T-helper 1 cell treated with Interleukin-12 subunit alpha and Interleukin-12 subunit beta and Interleukin-4 antibody, amounts not matched to agents 30 ng/mL and 1 ng/mL, for 36 hours (primary cell): ENCODE measurements around the gene FAM162A. TPM values are rescaled to one million over a fixed set of nuclear protein-coding genes. Genes with fewer than 3 reads are reported as not detected.

Experiments
- intact Hi-C: fragments of 100-400 bp; cut with micrococcal nuclease; formaldehyde crosslinking; loops from one replicate; pipeline ENCODE4 v1.15.1; 2024
- total RNA-seq: library from RNA; stranded (reverse); gene quantifications from 2 replicates; pipeline ENCODE4 v1.2.3, GENCODE V29; 2022

Gene FAM162A
- total RNA-seq, 1 donor from 2014 or later = 38.4 TPM

DNA sequence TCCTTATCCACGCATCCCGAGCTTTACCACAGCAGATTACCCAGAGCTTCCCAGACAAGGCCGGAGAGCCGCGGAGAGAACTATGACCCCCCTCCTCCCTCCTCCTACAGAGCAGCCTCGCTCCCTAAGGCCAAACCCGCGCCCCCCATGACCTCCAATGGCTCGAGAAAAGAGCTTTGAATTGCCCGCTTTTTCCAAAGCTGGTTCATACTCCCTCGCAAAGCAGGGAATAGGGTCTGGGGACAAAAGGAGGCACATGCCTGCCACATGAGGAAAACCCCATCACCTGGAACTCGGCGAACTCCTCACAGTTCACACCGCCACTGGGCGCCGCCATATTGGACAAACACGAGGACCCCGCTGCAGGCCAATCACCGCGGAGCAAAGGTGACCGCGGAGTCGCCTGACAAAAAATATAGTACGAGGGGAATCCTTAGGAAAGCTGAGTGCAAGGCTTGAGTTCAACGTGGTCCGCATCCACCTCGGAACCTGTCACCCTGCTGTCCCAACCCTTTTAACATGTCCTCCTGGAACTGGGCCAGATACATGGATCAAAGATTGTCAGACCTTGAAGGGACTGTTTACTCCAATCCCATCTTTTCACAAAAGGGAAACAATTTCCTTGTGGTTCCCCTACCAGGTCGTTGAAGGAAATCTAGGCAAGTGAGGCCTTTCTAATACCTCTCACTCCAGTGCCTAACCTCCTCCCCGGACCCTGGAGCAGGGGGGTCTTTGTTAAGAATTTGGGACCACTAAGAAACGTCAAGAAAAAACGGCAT is 905 bp upstream of the FAM162A start, which contains the start of gene MIX23:
Gene MIX23, minus strand, starts transcription at position 344 of the 779 bp plus-strand sequence. Its CDS starts 7 bp downstream, at position 337.
- intact Hi-C loops = loop anchor here (1.0 to 5.0 kb wide), 4 partner anchors 18 to 1202 kb away; partner anchors contain the start of gene HACD2

DNA sequence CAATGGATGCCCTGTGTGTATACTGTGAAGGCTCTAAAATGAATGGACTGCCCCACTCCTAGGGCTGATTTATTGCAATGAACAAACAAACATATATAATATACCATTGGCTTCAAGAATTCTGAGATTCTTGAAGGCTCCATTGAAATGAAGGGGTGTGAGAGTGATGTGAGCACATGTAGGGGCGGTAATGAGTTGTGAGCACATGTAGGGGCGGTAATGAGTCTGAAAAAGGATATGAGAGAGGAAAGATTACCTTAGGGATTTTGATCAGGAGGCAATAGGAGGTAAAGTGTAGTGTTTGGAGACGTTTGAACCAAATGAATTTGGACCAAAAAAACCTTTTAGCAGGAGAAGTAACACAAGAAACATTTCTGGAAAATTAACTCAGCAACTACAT is 3.7 kb downstream of the FAM162A start:
- intact Hi-C loops = no loop called here

DNA sequence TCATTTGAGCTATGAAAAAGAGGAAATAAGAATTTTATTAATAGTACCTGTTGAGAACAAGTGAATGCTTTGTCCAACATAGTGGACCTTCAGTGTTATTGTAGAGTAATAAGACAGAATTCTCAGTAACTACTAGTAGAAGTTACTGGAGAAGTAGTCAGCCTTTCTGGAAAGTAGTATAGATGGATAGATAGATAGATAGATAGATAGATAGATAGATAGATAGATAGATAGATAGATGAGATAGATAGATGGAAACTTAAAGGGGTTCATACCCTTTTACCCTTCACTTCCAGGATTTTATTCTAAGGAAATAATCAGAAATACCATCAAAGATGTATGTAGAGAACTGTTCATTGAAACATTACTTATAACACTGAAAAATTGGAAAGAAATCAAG is 5.2 kb downstream of the FAM162A start:
- intact Hi-C loops = no loop called here

DNA sequence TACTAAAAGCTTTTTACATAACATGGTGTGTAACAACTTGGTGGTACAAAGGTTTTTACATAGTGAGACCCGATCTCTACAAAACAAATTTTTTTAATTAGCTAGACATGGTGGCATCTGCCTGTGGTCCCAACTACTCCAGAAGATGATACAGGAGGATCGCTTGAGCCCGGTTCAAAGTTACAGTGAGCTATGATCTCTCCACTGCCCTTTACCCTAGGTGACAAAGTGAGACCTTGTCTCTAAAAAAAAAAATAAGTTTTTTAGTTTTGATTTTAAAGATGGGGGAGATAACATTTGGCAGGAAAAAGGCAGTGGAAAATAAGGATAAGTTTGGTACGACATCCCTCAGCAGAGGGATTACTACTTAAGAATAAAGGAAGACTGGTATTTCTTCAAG is 5.9 kb downstream of the FAM162A start:
- intact Hi-C loops = no loop called here

DNA sequence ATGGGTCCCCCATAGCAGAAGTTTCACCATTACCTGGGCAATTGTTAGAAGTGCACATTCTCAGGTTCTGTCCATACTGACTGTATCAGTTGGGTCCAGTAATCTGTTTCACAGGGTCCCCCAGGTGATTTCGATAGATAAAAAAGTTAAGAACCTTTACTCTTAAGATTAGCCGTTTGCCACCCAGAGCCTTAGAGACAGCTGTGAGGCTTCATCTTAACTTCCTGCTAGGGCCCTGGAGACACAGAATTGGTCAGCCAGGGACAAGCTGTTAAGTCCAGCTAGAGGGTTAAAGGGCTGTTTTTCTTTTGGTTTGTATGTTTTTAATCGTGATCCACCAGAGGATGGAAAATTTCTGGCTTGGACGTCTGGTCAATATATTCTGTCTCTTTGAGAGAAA is 6.7 kb downstream of the FAM162A start:
- intact Hi-C loops = no loop called here

DNA sequence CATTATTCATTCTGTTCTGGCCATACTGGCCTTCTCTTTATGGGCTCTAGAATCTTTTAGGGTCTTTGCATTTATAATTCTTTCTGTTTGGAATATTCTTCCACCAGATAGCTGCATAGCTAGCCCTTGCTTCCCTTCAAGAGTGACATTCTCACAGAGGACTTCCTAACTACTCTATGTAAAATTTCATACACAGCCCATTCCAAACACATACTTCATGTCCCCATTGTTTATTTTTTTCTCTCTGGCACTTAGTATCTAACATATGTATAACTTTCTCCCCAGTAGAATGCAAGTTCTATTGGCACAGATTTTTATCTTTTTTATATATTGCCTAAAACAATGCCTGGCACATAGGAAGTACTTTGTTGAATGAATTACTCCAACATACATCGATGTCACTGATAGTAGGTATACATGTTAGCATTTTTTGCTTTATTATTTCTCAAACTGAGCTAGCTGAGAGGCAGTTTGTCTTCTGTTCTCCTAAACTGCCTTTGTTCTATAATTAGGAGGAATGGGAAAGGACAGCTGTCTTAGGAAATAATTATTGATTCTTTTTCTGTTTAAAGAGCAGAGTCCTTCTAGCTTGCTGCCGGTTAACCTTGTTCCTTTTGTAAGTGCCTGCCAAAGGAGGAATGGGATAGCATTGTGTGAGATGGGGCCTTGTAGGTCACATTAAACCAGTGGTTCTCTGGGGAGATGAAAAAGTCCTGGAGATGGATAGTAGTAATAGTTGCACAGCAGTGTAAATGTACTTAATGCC is 7.9 kb downstream of the FAM162A start:
- intact Hi-C loops = loop anchor here (2.0 kb wide), 2 partner anchors 143 to 549 kb away; no protein-coding TSS in a partner anchor

DNA sequence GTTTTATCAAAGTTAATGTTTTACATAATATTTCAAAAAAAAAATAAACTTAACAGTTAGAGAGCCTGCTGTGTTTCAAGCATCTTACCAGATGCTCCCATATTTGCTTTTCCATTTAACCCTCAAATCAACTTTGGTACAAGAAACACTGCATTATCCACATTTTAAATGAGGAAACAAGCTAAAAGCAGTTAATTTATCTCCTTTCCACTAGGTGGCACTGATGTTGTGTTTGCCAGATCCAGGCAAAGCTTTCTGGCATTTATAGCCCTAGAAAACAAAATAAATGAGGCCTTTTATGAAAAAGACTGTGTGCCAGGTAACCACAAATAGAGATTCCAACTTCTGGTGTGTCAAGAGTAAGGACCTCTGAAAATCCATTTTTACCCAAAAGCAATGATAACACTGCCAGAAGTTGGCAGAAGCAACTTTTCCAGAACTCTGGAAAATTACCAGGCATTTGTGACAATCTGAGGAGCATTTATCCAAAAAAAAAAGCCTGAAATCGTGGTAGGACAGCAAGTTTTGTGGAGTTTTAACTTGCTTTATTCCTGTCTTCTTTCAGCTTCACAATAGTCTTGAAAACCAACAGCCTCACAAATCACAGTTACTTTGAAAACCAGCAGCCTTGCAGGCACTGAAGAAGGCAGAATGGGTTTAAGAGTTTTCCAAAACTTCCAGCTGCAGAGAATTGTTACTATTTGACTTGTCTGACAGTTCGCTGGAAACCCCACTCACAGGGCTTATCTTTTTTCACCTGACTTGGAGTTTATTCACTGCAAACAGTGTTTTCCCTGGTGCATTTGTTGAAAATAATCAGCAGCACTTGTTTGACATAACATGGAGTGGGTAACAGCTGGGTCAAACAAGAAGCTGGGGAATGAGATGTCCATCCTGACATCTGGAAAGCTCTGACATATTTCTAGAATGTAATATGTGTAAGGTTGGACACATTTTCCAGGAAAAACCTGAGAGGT is 9.2 kb downstream of the FAM162A start:
- intact Hi-C loops = loop anchor here (1.0 to 2.0 kb wide), 6 partner anchors 9 to 635 kb away; partner anchors contain the start of genes FAM162A and WDR5B

DNA sequence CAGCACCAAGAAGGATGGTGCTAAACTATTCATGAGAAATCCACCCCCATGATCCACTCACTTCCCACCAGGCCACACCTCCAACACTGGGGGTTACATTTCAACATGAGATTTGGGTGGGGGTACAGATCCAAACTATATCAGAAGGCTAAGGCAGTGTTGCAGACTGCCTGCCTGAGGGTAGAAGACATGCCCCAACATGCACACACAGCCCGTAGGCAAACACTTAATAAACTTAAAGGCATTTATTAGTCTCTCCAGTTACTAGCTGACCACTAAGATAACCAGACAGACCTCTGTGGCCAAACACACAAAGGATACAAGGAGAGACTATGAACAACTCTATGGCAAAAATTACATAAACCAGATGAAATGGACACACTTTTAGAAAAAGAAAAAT is 10.2 kb downstream of the FAM162A start:
- intact Hi-C loops = no loop called here

DNA sequence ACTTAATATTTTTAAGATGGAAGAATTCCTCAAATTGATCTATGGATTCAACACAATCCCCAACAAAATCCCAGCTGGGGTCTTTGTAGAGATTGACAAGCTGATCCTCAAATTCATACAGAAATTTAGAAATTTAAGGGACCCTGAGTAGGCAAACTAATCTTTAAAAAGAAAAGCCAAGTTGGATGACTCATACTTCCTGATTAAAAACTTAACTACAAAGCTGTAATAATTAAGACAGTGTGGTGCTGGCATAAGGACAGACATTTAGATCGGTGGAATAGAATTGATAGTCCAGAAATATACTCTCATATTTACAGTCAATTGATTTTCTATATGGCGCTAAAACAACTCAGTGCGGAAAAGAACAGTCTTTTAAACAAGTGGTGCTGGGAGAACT is 11.6 kb downstream of the FAM162A start:
- intact Hi-C loops = no loop called here

DNA sequence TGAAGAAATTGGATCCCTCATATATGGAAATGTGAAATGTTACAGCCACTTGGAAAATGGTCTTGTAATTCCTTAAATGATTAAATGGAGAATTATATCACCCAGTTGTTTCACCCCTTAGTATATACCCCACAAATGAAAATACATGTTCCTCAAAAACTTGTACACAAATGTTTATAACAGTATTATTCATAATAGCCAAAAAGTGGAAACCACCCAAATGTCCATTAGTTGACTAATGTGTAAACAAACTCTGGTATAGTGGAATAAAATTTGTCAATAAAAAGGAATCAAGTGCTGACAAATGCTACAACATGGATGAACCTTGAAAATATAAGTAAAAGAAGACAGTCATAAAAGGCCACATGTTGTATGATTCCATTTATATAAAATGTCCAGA is 12.5 kb downstream of the FAM162A start:
- intact Hi-C loops = no loop called here

DNA sequence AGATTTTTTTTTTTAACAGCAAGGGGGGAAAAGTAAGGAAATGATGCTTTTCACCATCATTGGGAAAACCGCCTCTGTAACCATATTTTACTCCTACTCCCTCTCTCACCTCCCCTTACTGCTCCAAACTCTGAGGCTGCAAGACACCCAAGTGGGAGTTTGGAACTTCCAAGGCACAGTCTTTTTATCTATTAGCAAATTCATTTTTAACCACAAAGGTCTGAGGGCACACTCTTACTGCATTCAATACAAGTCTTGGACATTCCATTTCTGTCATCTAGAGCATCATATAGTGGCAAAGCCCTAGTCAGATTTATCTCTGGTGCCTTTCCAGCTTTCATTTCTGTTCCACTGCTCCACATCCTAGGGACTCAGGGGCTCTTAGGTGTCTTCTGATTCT is 13.2 kb downstream of the FAM162A start:
- intact Hi-C loops = no loop called here

DNA sequence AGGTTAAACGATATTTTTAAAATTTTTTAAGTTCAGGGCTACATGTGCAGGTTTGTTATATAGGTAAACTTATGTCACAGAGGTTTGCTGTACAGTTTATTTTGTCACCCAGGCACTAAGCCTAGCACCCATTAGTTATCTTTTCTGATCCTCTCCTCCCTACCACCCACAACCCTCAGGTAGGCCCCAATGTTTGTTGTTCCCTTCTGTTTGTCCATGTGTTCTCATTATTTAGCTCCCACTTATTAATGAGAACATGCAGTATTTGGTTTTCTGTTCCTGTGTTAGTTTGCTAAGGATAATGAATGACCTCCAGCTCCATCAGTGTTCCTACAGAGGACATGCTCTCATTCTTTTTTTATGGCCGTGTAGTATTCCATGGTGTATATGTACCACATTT is 14.9 kb downstream of the FAM162A start:
- intact Hi-C loops = no loop called here

DNA sequence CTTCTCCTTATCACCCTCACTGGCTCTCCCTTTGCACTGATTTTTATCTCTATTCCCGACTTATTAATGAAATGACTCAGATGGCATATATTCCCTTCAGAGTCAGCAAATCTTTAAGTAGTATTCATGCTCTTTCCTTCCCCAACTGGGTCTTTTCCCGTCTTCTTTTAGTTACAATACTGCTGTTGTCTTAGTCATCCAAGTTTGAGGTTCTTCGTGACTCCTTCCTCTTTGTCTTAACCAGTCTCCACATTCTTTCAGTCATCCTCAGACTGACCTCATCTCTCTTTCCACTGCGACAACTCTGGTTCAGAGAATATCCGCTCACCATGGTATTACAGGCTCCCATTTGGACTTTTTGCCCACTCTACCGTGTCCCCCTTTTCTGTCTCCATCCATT is 19.5 kb downstream of the FAM162A start:
- intact Hi-C loops = no loop called here

DNA sequence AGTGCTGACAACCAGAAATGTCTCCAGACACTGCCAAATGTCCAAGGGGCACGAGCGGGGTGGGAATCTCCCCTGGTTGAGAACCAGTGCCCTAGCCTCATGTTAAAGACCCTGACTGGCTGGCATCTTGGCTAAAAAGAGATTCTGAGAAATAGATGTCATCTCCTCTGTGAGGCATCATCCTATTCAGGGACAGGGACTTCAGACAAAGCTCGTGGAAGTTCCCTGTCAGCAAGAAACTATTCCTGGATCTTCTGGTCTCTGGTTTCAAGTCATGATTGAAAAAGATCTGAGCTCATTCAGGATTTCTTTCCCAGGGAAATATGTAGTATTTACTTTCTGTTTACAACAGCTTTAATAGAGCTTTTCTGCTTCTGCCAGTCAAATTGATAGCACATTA is 21.0 kb downstream of the FAM162A start:
- intact Hi-C loops = no loop called here

DNA sequence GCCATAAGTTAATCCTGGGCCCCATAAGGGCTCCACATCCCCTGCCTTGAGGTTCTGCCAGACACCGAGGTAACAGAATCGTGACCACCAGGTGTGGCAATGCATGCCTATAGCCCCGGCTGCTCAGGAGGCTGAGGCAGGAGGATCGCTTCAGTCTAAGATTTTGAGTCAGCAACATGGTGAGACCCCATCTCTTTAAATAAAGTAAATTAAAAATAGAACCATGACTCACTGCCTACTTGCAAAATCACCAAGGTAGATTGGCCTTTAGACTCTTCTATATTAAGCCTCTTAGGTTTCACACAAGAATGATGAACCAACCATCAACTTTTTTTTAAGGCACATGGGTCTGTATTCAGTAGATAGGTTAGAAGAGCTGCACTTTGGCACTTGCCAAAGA is 22.2 kb downstream of the FAM162A start:
- intact Hi-C loops = no loop called here

DNA sequence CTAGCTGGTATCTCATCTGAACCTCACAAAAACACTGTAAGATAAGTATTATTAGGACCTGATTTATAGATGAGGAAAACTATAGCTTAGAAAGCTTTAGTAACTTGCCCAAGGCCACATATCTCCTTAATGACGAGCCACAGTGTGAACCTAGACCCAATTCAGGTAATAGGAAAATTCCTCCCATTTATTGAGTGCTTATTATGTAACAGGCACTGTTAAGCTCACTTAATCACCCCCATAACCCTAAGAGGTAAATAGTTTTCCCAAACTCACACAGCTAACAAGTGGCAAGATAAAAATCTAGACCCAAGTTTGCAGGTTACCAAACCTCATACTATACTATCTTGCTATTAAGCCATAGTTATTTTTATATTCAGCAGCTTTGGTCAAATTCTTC is 24.0 kb downstream of the FAM162A start:
- intact Hi-C loops = no loop called here

DNA sequence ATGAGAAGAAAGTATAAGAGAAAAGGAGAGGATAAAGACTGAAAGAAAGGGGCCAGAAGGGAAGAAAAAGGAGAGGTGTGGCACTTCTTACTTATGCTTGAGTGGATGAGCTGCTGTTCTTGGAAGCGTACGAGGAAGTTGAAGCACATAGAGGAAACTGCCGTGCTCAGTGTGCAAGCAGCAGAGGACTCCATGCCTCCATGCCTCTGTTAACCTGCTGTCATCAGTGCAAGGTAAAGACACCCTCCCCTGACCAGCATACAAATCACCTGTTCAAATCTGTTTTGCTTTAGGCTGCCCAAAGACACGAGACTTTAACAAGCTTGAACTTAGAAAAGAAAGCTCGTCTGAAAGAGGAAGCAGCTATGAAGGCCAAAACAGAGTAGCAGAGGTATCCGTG is 25.5 kb downstream of the FAM162A start:
- intact Hi-C loops = no loop called here

DNA sequence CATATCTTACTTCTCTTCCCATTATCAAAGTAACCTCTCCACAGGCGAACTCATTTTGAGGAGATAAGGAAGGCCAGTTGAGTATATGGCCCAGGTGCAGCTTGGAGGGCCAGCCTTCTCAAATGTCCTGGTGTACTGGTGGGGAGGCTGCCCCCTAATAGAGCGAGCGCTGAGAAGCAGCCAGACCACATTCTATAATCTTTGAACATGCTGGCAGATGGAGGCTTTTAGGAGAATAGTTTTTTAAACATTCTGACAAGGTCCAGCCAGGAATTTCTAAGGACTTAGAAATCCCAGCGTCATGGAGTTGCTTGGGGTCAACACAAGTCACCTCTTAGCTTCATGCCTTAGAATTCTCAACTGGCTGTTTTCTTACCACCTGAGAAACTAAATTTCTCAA is 26.1 kb downstream of the FAM162A start:
- intact Hi-C loops = loop anchor here (10.0 kb wide), 1 partner anchor 1175 kb away; the partner anchor contains the start of gene HACD2

DNA sequence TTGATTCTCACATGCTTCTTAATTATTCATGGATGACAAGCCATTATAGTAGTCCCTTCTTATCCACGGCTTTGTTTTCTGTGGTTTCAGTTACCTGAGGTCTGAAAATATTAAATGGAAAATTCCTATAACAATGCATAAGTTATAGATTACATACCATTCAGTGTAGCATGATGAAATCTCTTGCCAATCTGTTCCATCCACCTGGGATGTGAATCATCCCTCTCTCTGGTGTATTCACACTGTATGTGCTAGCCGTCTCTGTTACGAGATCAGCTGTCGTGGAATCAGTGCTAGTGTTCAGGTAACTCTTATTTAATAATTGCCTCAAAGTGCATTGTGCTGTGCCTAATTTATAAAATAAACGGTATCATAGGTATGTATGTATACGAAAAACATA is 26.7 kb downstream of the FAM162A start:
- intact Hi-C loops = loop anchor here (10.0 kb wide), 1 partner anchor 1174 kb away; the partner anchor contains the start of gene HACD2

DNA sequence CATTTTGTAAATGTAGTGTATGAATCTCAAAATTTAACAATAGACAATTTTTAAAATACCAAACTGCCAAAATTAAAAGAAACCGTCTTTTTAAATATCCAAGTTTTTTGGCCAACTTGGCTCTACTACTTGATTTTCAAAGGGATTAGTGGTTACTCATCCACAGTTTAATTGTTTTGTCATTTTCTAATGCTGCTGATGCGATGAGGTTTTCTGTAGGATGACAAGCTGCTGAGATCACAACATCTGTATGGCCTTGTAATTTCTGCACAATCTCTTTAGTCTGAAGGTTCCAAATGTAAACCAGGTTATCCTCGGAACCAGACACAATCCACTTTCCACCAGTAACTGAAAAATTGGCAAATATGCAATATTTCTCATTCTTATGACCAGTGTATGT is 30.4 kb downstream of the FAM162A start:
- intact Hi-C loops = loop anchor here (10.0 kb wide), 1 partner anchor 1170 kb away; the partner anchor contains the start of gene HACD2
